A549 (cell line): ENCODE results near the gene GPR153. TPM values are rescaled to one million over a fixed set of nuclear protein-coding genes. Genes with fewer than 3 reads are reported as not detected.
A peak's percentile ranks its signal among the peaks of the same experiment; 100 is the strongest.

Source experiments
- ATAC-seq, 2 experiments: fragments of 200-7000 bp in 1 of 2; fragments of >200 bp in 1 of 2; cut with Nextera tagmentation in 1 of 2; cut with Tn5 transposase in 1 of 2; 3 replicates each; pipeline versions ENCODE4 v1.8.0 to v1.9.1; 2018 to 2020; ENCODE audit warnings: mild to moderate bottlenecking in 1 of 2, moderate library complexity in 1 of 2
- CTCF ChIA-PET: fragments of 300-600 bp; sonication (Branson Sonifier 250); formaldehyde crosslinking; extraction: SDS; loops from one replicate; lab custom pipeline; 2021; ENCODE audit warnings: antibody characterized with exemption, inconsistent platforms; lab: Yijun Ruan, JAX
- POLR2A ChIA-PET: fragments of 350-600 bp; formaldehyde crosslinking; extraction: SDS; loops from one replicate; lab custom pipeline; 2021; ENCODE audit warnings: antibody characterized with exemption, inconsistent platforms; lab: Yijun Ruan, JAX
- DNase-seq, 2 experiments: peaks; one replicate each; pipeline versions ENCODE4 v3.0.0 to v3.0.0-alpha.2; 2011 to 2016; ENCODE audit warnings: low read depth in 1 of 2, low spot score in 1 of 2
- FAIRE-seq: peaks from 2 replicates; lab custom pipeline; 2011; peaks lifted over from hg19 to GRCh38; lab: Jason Lieb, UNC
- H3K27ac ChIP-seq, 2 experiments: fragments of >200 bp; sonication (Bioruptor Twin); formaldehyde crosslinking; 3 replicates each; pipeline ENCODE4 v1.5.1; 2016 to 2017
- H3K4me1 ChIP-seq: fragments of >200 bp; sonication (Bioruptor Twin); formaldehyde crosslinking; 3 replicates; pipeline ENCODE4 v1.6.1; 2016
- H3K4me2 ChIP-seq: fragments of >200 bp; sonication (Bioruptor Twin); formaldehyde crosslinking; 3 replicates; pipeline ENCODE4 v1.6.1; 2016
- H3K4me3 ChIP-seq: fragments of >200 bp; sonication (Bioruptor Twin); formaldehyde crosslinking; 3 replicates; pipeline ENCODE4 v1.5.1; 2016
- H3K9me3 ChIP-seq: fragments of >200 bp; sonication (Bioruptor Twin); formaldehyde crosslinking; 3 replicates; pipeline ENCODE4 v1.6.1; 2016
- CHD2 ChIP-seq: fragments of 150-350 bp; IDR thresholded peaks from 2 replicates; pipeline ENCODE4 v1.6.1; 2014; ENCODE audit warnings: low read length; ENCODE audit not compliant: partially characterized antibody
- CTCF ChIP-seq: fragments of >200 bp; sonication (Bioruptor Twin); formaldehyde crosslinking; IDR thresholded peaks from 3 replicates; pipeline ENCODE4 v1.5.1; 2016
- EHMT2 ChIP-seq: fragments of 200-600 bp; sonication (generic); IDR thresholded peaks from 2 replicates; pipeline ENCODE4 v1.6.1; 2016; ENCODE audit warnings: antibody characterized with exemption, low read depth, mild to moderate bottlenecking, moderate library complexity
- FOSL2 ChIP-seq, 2 experiments: fragments of 450-650 bp in 1 of 2; fragments of >200 bp in 1 of 2; sonication (Bioruptor Twin) in 1 of 2; formaldehyde crosslinking; IDR thresholded peaks; 2 replicates each; pipeline versions ENCODE4 v1.5.0 to v1.6.1; 2016 to 2020; ENCODE audit warnings: mild to moderate bottlenecking in 1 of 2, moderate library complexity in 1 of 2
- HOXA7 ChIP-seq: fragments of 250-450 bp; sonication (Bioruptor Pico); IDR thresholded peaks from 2 replicates; pipeline ENCODE4 v1.5.0; 2020; ENCODE audit warnings: mild to moderate bottlenecking, moderate library complexity
- JUNB ChIP-seq: fragments of >200 bp; sonication (Bioruptor Twin); formaldehyde crosslinking; IDR thresholded peaks from 2 replicates; pipeline ENCODE4 v1.6.1; 2016
- MAFK ChIP-seq: fragments of 450-650 bp; IDR thresholded peaks from 2 replicates; pipeline ENCODE4 v1.6.1; 2014; ENCODE audit not compliant: partially characterized antibody
- MYC ChIP-seq: IDR thresholded peaks from 2 replicates; pipeline ENCODE4 v1.6.1; 2012; ENCODE audit warnings: mild to moderate bottlenecking, inconsistent platforms, low read length, improper control_type of control experiment, borderline replicate concordance
- NR3C1 ChIP-seq: fragments of >200 bp; sonication (Bioruptor Twin); formaldehyde crosslinking; IDR thresholded peaks from 3 replicates; pipeline ENCODE4 v1.6.1; 2017
- POLR2AphosphoS2 ChIP-seq: conservative IDR thresholded peaks from 2 replicates; pipeline ENCODE4 v1.6.1; 2012; ENCODE audit warnings: low read length, improper control_type of control experiment, inconsistent platforms
- RCOR1 ChIP-seq: fragments of 150-350 bp; IDR thresholded peaks from 2 replicates; pipeline ENCODE4 v1.6.1; 2014; ENCODE audit warnings: antibody characterized with exemption, low read length, low read depth
- REST ChIP-seq: fragments of 200-600 bp; sonication (generic); IDR thresholded peaks from 2 replicates; pipeline ENCODE4 v1.6.1; 2016; ENCODE audit warnings: antibody characterized with exemption, mild to moderate bottlenecking, moderate library complexity
- SREBF2 ChIP-seq: fragments of 450-650 bp; IDR thresholded peaks from 2 replicates; pipeline ENCODE4 v1.6.1; 2014; ENCODE audit warnings: mild to moderate bottlenecking, moderate library complexity
- ZC3H11A ChIP-seq: fragments of 450-650 bp; IDR thresholded peaks from 2 replicates; pipeline ENCODE4 v1.6.1; 2014; ENCODE audit warnings: antibody characterized with exemption, mild to moderate bottlenecking
- ZSCAN20 ChIP-seq: fragments of 250-450 bp; sonication (Bioruptor Pico); IDR thresholded peaks from 2 replicates; pipeline ENCODE4 v1.8.0; 2022; ENCODE audit warnings: mild to moderate bottlenecking, moderate library complexity
- whole genome bisulfite sequencing: methylation state at CpG from one replicate; pipeline ENCODE4 v1.1.6; 2017; ENCODE audit errors: missing lambda C conversion rate; 5-methylcytosine and 5-hydroxymethylcytosine counted together
- polyA plus RNA-seq, 4 experiments: library from polyadenylated mRNA; depleted of rRNA in 3 of 4; stranded (reverse); fragments of >200 nt; fragmentation: RNase III in 1 of 4; extraction: RNeasy Plus Mini Kit Qiagen cat#74134 plus additional on column Dnase treatment in 1 of 4; gene quantifications; 2 replicates in 3 of 4; 3 replicates in 1 of 4; pipeline ENCODE4 v1.2.3, GENCODE V29; 2011 to 2017

Gene GPR153
- polyA plus RNA-seq, 2 of the 4 experiments (the other 2 are of a cell fraction), result 0.56 to 1.4 TPM

GRCh38 chr1:6218375-6219164 is 42.3 kb downstream of the GPR153 start:
- CTCF ChIA-PET, result no interaction called here
- H3K9me3 ChIP-seq, result no peaks in the 10 kb centered on the region
- no peak for FAIRE-seq
- no peaks in the 10 kb centered on the region for H3K4me1 ChIP-seq
- POLR2A ChIA-PET, result interaction anchor here (0.6 kb wide), 1 partner anchor 358 kb away, joined by 3 read pairs; no protein-coding TSS in a partner anchor
- TF ChIP-seq MAFK, result peak; percentile 40
- no peak for TF ChIP-seq FOSL2 (IDR thresholded peaks at IDR 0.05)
- TF ChIP-seq FOSL2 (CRISPR knock-in tag; IDR thresholded peaks at IDR 0.05), result no peak
- no peak for TF ChIP-seq EHMT2
- no peak for TF ChIP-seq MYC
- TF ChIP-seq REST, result no peak
- WGBS, result 93% methylated on average over 16 of the region's 16 CpGs
- H3K4me3 ChIP-seq, result no peak overlapping the region
- H3K27ac ChIP-seq, result no peak overlapping the region
- H3K4me2 ChIP-seq, result no peak overlapping the region
- no peak for DNase-seq
- ATAC-seq, result 0 out of 6 replicates have a peak, but pooled peaks of 1 of the 2 experiments have one; percentile 23

GRCh38 chr1:6212193-6212959 is 48.5 kb downstream of the GPR153 start:
- no peak for FAIRE-seq
- H3K4me1 ChIP-seq, result peaks cover 3% of the 10 kb centered on the region
- no peak overlapping the region for H3K4me2 ChIP-seq
- DNase-seq, result no peak
- ChIA-PET CTCF (interaction anchor here (0.7 to 0.9 kb wide), 2 partner anchors 10 to 159 kb away, joined by 3 read pairs; no protein-coding TSS in a partner anchor), POLR2A (no interaction called here)
- H3K4me3 ChIP-seq, result no peak overlapping the region
- WGBS, result 97% methylated on average over 20 of the region's 20 CpGs
- H3K9me3 ChIP-seq, result no peaks in the 10 kb centered on the region
- no peak for TF ChIP-seq HOXA7 (CRISPR knock-in tag)
- no peak for TF ChIP-seq RCOR1
- TF ChIP-seq ZSCAN20 (CRISPR knock-in tag), result no peak
- TF ChIP-seq NR3C1, result no peak
- no peak for TF ChIP-seq SREBF2
- no peak for TF ChIP-seq EHMT2
- TF ChIP-seq JUNB, result no peak
- H3K27ac ChIP-seq, result no peak overlapping the region
- ATAC-seq, result no peak

GRCh38 chr1:6211731-6212130 is 49.2 kb downstream of the GPR153 start:
- Histone ChIP-seq H3K4me2 (no peak overlapping the region), H3K4me1 (peaks cover 9% of the 10 kb centered on the region)
- TF ChIP-seq POLR2AphosphoS2 (no peak), CHD2 (no peak), ZC3H11A (no peak), FOSL2 (IDR thresholded peaks at IDR 0.05) (no peak), FOSL2 (CRISPR knock-in tag; IDR thresholded peaks at IDR 0.05) (no peak), CTCF (no peak), ZSCAN20 (CRISPR knock-in tag) (no peak)
- TF ChIP-seq, all 56 proteins: peak for 0
- H3K27ac ChIP-seq, result no peak overlapping the region
- WGBS, result no CpG with 5 or more reads among the region's 16 CpGs
- no peak overlapping the region for H3K4me3 ChIP-seq
- no peak for FAIRE-seq
- H3K9me3 ChIP-seq, result no peaks in the 10 kb centered on the region
- CTCF ChIA-PET, result no interaction called here
- ATAC-seq, result no peak
- POLR2A ChIA-PET, result no interaction called here
- no peak for DNase-seq
